Esophagus (tissue), 2 donors: ENCODE results near the gene HECTD1. TPM values are rescaled to one million over a fixed set of nuclear protein-coding genes. Genes with fewer than 3 reads are reported as not detected.
A peak's percentile ranks its signal among the peaks of the same experiment; 100 is the strongest.

Experiments
- H3K27ac ChIP-seq, 2 donors: one replicate each; pipeline ENCODE4 v1.5.1; 2013; ENCODE audit warnings: low read depth in 2 of 2, mild to moderate bottlenecking in 2 of 2, inconsistent platforms in 1 of 2, low read length in 1 of 2, moderate library complexity in 1 of 2
- H3K27me3 ChIP-seq, 2 donors: one replicate each; pipeline ENCODE4 v1.6.1; 2013; ENCODE audit warnings: low read length in 2 of 2, control low read depth in 1 of 2, mild to moderate bottlenecking in 1 of 2; ENCODE audit not compliant: insufficient read depth in 2 of 2, control insufficient read depth in 1 of 2
- H3K36me3 ChIP-seq, 2 donors: one replicate each; pipeline ENCODE4 v1.6.1; 2013; ENCODE audit warnings: low read length in 1 of 2; ENCODE audit not compliant: control insufficient read depth in 2 of 2, insufficient read depth in 2 of 2
- H3K4me1 ChIP-seq, 2 donors: one replicate each; pipeline ENCODE4 v1.6.1; 2013; ENCODE audit warnings: low read length in 1 of 2; ENCODE audit not compliant: control insufficient read depth in 2 of 2, insufficient read depth in 2 of 2
- H3K4me3 ChIP-seq, 2 donors: one replicate each; pipeline ENCODE4 v1.5.1; 2013; ENCODE audit warnings: low read length in 2 of 2, mild to moderate bottlenecking in 2 of 2, low read depth in 1 of 2, moderate library complexity in 1 of 2
- H3K9me3 ChIP-seq, 2 donors: one replicate each; pipeline ENCODE4 v1.6.1; 2013; ENCODE audit warnings: mild to moderate bottlenecking in 2 of 2, low read depth in 1 of 2, low read length in 1 of 2, moderate library complexity in 1 of 2; ENCODE audit not compliant: control insufficient read depth in 2 of 2, insufficient read depth in 1 of 2
- WGBS, 2 donors: extraction: QIAGEN DNeasy Blood & Tissue Kit; methylation state at CpG; one replicate each; pipeline ENCODE4 v1.1.7; 2013; 5-methylcytosine and 5-hydroxymethylcytosine counted together
- polyA plus RNA-seq, 2 donors: library from polyadenylated mRNA; stranded (reverse); fragments of 200-250 nt; gene quantifications; one replicate each; pipeline ENCODE4 v1.2.3, GENCODE V29; 2013
- donor health status: healthy with polysubstance abuse.
- donor health status: Bipolar disorder and iron deficiency.

The HECTD1 gene
- polyA plus RNA-seq, 2 donors, result 90.0 to 140 TPM

DNA sequence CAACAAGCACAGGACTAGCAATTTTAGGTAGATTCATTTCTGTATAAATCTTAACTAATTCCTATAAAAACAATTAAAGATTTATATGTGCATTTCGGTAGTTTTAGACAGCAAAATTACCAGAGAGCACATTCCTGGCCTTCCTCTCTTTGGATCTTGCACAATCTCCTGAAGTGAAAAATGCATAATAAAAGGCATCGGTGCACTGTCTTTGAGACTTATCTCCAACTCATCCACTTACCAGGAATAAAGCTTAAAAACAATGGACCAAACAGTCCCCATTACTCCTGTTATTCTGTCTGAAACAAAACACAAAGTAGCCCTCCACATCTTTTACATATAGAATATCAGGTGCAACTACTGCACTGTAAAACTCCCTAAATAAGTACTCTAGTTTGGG lies 69.3 kb downstream of the HECTD1 start:
- H3K36me3 ChIP-seq, result peaks cover 0 to 15% of the 10 kb centered on the region in 2 donors
- 83 to 87% methylated on average over 2 of the region's 2 CpGs for WGBS, 2 donors

DNA sequence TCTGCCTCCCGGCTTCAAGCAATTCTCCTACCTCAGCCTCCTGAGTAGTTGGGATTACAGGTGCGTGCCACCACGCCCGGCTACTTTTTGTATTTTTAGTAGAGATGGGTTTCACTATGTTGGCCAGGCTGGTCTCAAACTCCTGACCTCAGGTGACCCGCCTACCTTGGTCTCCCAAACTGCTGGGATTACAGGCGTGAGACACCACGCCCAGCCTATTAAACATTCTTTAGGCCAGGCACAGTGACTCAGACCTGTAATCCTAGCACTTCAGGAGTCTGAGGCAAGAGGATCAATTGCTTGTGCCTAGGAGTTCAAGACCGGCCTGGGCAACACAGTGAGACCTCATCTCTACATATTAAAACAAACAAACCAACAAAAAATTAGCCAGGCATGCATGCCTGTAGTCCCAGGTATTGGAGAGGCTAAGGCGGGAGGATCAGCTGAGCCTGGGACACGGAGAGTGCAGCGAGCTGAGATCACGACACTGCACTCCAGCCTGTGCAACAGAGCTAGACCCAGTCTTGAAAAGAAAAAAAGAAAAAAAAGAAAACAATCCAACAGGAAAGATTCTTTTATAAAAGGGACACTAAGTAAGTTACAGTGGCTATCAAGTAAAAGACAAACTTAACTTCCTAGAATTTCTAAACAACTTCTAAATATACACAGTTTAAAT lies 70.2 kb downstream of the HECTD1 start:
- WGBS, 2 donors, result 91 to 94% methylated on average over 12 of the region's 12 CpGs
- H3K36me3 ChIP-seq, result peaks cover 0 to 12% of the 10 kb centered on the region in 2 donors

More for the DNA sequence above, 69.3 kb downstream of the HECTD1 start:
- Histone ChIP-seq H3K27ac (no peak overlapping the region), H3K4me1 (no peaks in the 10 kb centered on the region), H3K27me3 (no peaks in the 10 kb centered on the region), H3K9me3 (no peaks in the 10 kb centered on the region), H3K4me3 (no peak overlapping the region)

DNA sequence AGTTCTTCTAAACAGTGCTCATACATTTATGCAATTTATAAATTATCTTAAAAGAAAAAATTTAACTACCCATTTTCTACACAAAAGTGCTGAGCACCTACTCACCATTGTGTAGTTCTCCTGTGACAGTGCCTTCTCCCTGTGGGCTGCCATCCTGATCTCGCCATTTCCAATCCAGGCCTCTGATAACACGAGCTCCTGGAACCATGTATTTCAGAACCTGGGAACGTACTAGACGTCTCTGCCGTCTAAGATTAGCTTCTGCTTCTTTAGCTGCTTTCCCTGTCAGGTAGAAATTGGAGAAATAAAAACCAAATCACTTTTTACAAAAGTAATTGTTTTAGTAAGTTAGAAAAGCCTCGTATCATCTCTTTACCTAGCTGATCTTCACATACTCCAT lies 74.5 kb downstream of the HECTD1 start:
- no peaks in the 10 kb centered on the region for H3K27me3 ChIP-seq
- 93 to 94% methylated on average over 6 of the region's 6 CpGs for WGBS, 2 donors

More for the DNA sequence above, 70.2 kb downstream of the HECTD1 start:
- Histone ChIP-seq H3K27me3 (no peaks in the 10 kb centered on the region), H3K9me3 (no peaks in the 10 kb centered on the region), H3K4me3 (no peak overlapping the region), H3K27ac (peak overlapping the region in 1 of 2 donors; percentile 36), H3K4me1 (no peaks in the 10 kb centered on the region)

DNA sequence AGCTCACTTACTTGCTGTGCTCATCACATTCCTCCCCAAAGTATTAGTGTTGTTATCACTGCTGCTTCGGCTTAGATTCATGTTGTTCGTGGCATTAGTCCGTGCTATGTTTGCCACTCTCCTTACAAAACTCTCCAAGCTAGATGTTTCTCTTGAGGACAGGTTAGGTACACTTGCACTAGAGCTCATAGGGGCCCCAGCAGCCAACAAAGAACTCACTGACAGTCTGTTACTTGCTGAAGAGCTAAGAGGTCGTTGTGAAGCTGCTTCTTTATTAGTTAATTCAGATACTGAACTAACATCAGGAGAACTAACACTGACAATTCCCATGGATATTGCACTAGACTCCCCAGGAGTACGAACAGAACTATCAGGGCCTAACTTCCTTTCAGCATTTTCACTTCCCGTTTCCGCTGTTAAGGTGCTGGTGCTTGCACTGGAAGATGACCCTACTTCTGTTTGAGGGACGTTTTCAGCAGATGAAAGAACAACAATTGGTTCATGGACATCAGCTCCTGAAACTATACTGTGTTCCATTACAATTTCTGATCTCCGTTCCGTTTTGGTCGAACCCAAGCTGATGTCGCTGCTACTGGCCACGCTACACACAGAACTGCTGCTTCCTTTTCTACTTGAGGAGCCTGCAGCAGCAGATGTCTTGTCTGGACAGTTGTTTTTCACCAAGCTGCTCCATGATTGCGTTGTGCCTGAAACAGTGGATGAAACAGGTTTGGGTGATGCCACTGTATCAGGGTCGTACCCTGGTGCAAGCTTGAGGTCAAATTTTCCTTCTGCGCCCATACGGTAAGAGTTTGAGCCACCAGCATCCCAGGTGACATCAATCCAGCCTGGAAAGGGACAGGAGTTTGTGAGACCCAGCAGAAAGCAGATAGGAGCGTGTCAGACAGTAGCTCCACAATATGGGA lies 78.7 kb downstream of the HECTD1 start:
- H3K36me3 ChIP-seq, result peaks cover 9 to 12% of the 10 kb centered on the region in 2 donors
- no peaks in the 10 kb centered on the region for H3K9me3 ChIP-seq
- H3K27me3 ChIP-seq, result no peaks in the 10 kb centered on the region
- no peak overlapping the region for H3K27ac ChIP-seq
- H3K4me3 ChIP-seq, result no peak overlapping the region
- H3K4me1 ChIP-seq, result no peaks in the 10 kb centered on the region
- WGBS, 2 donors, result 91 to 93% methylated on average over 18 of the region's 18 CpGs

More for the DNA sequence above, 74.5 kb downstream of the HECTD1 start:
- Histone ChIP-seq H3K36me3 (peaks cover 9 to 16% of the 10 kb centered on the region in 2 donors), H3K9me3 (no peaks in the 10 kb centered on the region), H3K27ac (no peak overlapping the region), H3K4me1 (no peaks in the 10 kb centered on the region), H3K4me3 (no peak overlapping the region)

DNA sequence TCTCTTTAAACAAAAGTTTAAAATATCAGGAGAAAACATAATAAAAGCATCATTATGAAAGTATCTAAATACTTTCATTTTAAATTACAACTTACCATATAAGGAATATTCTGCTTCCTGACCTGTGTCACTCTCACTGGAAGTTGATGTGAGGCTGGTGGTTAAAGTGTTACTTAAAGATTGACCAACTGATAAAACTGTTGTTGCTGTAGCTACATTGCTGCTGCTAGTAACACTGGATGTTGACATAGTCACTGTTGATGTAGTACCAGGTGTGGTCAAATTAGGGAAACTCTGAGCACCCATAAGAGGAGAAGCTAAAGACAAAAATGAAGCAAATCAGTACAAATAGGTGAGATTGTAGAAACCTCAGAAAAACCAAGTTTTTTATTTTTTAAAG lies 79.9 kb downstream of the HECTD1 start:
- Histone ChIP-seq H3K36me3 (peaks cover 9 to 10% of the 10 kb centered on the region in 2 donors), H3K27me3 (no peaks in the 10 kb centered on the region)

DNA sequence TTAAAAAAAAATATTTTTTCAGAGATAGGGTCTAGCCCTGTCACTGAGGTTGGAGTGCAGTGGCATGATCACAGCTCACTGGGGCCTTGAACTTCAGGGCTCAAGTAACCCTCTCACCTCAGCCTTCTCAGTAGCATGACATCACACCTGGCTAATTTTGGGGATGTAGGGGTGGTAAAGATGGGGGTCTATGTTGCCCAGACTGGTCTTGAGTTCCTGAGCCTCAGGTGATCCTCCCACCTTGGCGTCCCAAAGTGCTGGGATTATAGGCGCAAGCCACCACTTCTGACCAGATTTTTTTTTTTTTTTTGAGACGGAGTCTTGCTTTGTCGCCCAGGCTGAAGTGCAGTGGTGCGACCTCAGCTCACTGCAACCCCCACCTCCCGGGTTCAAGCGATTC lies 80.9 kb downstream of the HECTD1 start:
- Histone ChIP-seq H3K4me1 (no peaks in the 10 kb centered on the region), H3K36me3 (peaks cover 13 to 16% of the 10 kb centered on the region in 2 donors), H3K9me3 (no peaks in the 10 kb centered on the region), H3K4me3 (no peak overlapping the region), H3K27ac (no peak overlapping the region), H3K27me3 (no peaks in the 10 kb centered on the region)
- WGBS, 2 donors, result 93 to 96% methylated on average over 6 to 7 of the region's 7 CpGs

More for the DNA sequence above, 79.9 kb downstream of the HECTD1 start:
- Histone ChIP-seq H3K4me3 (no peak overlapping the region), H3K4me1 (no peaks in the 10 kb centered on the region), H3K27ac (no peak overlapping the region), H3K9me3 (no peaks in the 10 kb centered on the region)

DNA sequence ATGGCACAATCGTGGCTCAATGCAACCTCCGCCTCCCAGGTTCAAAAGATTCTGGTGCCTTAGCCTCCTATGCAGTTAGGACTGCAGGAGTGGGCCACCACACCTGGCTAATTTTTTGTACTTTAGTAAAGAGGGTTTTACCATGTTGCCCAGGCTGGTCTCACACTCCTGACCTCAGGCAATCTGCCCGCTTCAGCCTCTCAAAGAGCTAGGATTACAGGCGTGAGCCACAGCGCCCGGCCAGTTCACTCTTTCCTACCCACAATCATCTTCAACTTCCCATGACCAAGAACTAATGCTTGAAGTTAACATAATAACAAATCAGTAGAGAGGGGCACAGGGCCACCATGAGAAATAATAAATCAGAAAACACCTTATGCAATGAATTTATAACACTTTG lies 82.4 kb downstream of the HECTD1 start:
- peaks cover 13 to 16% of the 10 kb centered on the region in 2 donors for H3K36me3 ChIP-seq
- no peaks in the 10 kb centered on the region for H3K9me3 ChIP-seq
- H3K27me3 ChIP-seq, result no peaks in the 10 kb centered on the region
- 91 to 94% methylated on average over 6 of the region's 6 CpGs for WGBS, 2 donors
- H3K4me1 ChIP-seq, result no peaks in the 10 kb centered on the region
- H3K4me3 ChIP-seq, result no peak overlapping the region
- no peak overlapping the region for H3K27ac ChIP-seq

DNA sequence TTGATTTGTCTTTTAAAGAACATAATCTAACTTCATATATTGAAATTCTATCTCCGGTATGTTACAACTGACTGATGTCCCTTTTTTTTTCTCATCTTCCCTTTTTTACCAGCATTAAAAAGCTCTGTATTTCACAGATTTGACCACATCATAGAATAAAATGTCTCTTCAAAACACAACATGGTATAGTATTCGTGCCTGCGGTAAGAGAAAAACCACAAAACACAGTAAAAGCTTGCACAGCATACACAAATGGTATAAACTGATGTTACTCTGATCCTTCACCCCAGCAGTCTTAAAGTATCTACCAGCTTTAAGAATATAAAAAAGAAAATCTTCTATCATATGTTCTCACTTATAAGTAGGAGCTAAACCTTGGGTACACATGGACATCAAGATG lies 83.4 kb downstream of the HECTD1 start:
- Histone ChIP-seq H3K4me3 (no peak overlapping the region), H3K27me3 (no peaks in the 10 kb centered on the region), H3K36me3 (peaks cover 12 to 15% of the 10 kb centered on the region in 2 donors), H3K9me3 (no peaks in the 10 kb centered on the region), H3K27ac (no peak overlapping the region), H3K4me1 (no peaks in the 10 kb centered on the region)
- 87 to 91% methylated on average over 3 of the region's 3 CpGs for WGBS, 2 donors

DNA sequence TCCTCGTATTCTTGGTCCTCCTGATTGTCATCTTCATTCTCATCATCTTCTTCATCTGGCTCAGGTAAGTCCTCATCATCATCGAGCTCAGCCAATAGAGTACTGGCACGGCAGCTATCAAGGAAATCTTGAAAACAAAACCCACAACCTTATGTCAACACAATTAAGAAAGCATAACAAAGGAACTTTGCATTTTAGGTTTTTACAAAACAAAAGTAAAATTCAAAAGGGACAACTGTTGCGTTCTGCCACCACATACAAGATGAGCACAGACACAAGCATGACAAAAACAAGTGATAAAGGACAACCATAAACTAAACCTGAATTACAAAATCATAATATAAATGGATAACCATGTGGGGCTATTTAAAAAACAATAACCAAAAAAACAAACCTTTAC lies 84.7 kb downstream of the HECTD1 start:
- Histone ChIP-seq H3K4me1 (no peaks in the 10 kb centered on the region), H3K36me3 (peaks cover 6 to 10% of the 10 kb centered on the region in 2 donors), H3K4me3 (no peak overlapping the region), H3K9me3 (no peaks in the 10 kb centered on the region), H3K27ac (no peak overlapping the region), H3K27me3 (no peaks in the 10 kb centered on the region)
- WGBS, 2 donors, result 91% methylated on average over 4 of the region's 4 CpGs
